ENCODE measurements around the gene KLHDC1.
A peak's percentile ranks its signal among the peaks of the same experiment; 100 is the strongest.
"Not testable (repeated sequence)": the region's sequence is repeated elsewhere in the genome, so short reads cannot be mapped to it uniquely, and the experiment has no call there.

KLHDC1 gene

DNA sequence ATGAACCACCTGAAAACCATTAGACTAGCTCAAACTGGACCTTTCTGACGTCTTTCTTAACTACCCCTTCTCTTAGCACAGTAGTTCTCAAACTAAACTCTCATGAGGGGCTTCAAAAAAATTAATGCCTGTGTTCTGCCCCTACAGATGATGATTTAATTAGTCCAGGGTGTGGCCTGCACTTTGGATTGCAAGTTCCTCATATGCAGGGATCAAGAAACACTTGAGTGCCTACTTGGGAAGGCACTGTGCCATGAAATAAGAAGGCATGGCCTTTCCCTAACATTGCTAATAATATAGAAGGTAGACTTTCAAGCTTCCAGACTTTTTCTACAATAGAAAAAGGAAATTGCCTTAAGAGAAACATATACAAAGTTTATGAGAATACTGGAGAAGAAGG, 52.3 kb downstream of the KLHDC1 start:
- H3K4me3 ChIP-seq (ENCODE audit: low read depth, low read length), result no peak overlapping the region
- TF ChIP-seq, protein P1, sequence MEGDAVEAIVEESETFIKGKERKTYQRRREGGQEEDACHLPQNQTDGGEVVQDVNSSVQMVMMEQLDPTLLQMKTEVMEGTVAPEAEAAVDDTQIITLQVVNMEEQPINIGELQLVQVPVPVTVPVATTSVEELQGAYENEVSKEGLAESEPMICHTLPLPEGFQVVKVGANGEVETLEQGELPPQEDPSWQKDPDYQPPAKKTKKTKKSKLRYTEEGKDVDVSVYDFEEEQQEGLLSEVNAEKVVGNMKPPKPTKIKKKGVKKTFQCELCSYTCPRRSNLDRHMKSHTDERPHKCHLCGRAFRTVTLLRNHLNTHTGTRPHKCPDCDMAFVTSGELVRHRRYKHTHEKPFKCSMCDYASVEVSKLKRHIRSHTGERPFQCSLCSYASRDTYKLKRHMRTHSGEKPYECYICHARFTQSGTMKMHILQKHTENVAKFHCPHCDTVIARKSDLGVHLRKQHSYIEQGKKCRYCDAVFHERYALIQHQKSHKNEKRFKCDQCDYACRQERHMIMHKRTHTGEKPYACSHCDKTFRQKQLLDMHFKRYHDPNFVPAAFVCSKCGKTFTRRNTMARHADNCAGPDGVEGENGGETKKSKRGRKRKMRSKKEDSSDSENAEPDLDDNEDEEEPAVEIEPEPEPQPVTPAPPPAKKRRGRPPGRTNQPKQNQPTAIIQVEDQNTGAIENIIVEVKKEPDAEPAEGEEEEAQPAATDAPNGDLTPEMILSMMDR (IDR thresholded peaks at IDR 0.05; ENCODE audit: borderline replicate concordance, insufficient read depth, low read depth, low read length), result no peak

DNA sequence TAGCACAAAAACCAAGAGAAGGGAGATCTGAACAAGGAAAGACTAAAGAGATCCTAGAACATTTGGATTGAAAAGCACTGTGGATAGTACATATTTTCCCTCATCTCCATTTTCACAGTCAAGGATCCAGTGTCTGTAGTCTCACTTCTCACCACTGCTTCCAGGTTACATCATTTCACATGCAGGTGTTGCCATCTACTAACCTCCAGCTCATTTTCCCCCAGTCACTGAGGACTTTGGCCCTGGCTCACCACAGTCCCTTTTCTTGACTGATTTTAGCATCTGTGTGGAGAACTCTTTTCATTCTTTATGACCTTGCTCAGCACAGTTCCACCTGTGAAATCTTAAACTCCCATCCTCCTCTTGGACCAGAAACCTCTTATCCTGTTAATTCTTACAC, 53.6 kb downstream of the KLHDC1 start:
- not testable (repeated sequence) for H3K4me3 ChIP-seq (ENCODE audit: low read depth, low read length)

DNA sequence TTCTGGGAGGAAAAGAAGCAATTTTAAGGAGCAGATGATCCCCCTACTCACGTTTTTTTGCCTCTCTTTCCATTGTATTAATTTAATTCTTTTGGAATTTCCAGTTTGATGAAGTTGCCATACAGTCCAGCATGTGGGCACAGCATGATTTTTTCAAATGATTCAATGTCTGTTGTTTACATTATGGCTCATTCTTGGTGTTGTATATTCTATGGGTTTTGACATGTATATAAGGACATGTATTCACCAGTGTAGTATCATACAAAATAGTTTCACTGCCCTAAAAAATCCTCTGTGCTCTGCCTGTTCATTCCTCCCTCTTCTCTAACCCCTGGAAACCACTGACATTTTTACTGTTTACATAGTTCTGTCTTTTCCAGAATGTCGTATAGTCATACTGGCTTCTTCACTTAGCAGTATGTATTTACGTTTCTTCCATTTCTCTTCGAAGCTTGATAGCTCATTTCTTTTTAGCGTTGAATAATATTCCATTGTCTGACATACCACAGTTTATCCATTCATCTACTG, 61.7 kb downstream of the KLHDC1 start:
- H3K4me3 ChIP-seq (ENCODE audit: low read depth, low read length), result no peak overlapping the region
- TF ChIP-seq, protein P1 (IDR thresholded peaks at IDR 0.05; ENCODE audit: borderline replicate concordance, insufficient read depth, low read depth, low read length), result no peak

DNA sequence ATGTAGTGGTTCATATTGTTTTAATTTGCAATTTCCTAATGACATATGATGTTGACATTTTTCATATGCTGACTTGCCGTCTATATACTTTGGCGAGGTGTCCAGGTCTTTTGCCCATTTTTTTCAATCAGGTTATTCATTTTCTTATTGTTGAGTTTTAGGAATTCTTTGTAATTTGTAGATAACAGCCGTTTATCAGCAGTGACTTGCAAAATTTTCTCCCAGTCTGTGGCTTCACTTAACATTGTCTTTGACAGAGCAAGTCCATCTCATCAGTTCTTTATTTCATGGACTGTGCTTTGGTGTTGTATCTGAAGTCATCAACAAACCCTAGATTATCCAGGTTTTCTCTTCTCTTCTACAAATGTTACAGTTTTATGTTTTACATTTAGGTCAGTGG, 62.5 kb downstream of the KLHDC1 start:
- no peak overlapping the region for H3K4me3 ChIP-seq (ENCODE audit: low read depth, low read length)
- TF ChIP-seq, protein P1 (IDR thresholded peaks at IDR 0.05; ENCODE audit: borderline replicate concordance, insufficient read depth, low read depth, low read length), result no peak

DNA sequence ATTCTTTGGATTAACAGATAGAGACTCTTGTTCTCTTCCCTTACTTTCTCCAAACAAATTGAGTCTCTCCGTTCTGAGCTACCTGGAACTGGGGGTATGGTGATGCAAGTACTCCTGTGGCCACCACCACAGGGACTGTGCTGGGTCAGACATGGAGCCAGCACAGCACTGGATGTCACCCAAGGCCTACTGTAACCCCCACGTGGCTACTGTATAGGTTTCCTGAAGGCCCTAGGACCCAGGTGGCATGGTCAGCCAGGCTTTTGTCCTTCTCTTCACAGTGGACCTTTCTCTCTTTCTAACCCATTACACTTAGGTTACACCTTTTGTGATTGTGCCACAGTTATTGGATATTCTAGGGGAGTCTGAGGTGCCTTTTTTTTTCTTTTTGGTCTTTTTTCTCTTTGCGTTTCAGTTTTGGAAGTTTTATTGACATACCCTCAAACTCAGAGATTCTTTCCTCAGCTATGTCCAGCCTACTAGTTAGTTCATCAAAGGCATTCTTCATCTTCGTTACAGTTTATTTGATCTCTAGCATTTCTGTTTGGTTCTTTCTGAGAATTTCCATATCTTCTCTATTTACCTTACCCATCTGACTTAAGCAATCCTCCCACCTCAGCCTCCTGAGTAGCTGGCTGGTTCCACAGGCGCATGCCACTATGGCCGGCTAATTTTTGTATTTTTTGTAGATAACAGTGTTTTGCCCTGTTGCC, 69.1 kb downstream of the KLHDC1 start:
- H3K4me3 ChIP-seq (ENCODE audit: low read depth, low read length), result no peak overlapping the region
- TF ChIP-seq, protein P1 (IDR thresholded peaks at IDR 0.05; ENCODE audit: borderline replicate concordance, insufficient read depth, low read depth, low read length), result no peak

DNA sequence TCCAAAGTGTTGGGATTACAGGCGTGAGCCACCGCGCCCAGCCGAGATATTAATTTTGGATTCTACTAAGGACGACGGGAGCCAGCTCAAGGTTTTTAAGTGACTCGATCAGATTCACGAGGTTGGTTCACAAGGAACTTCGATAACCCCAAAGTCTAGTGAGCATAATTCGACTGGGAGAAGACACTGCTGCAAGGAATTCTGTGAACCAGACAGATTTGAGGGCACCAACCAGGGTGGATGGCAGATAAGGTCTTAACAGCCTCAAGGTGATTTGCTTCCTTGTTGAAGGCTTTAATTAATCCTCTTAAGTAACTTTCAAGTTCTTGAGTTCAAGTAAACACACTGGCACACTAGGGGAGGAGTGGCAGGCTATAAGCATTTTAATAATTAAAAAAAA, 73.9 kb downstream of the KLHDC1 start:
- no peak overlapping the region for H3K4me3 ChIP-seq (ENCODE audit: low read depth, low read length)
- TF ChIP-seq, protein P1 (IDR thresholded peaks at IDR 0.05; ENCODE audit: borderline replicate concordance, insufficient read depth, low read depth, low read length), result no peak

DNA sequence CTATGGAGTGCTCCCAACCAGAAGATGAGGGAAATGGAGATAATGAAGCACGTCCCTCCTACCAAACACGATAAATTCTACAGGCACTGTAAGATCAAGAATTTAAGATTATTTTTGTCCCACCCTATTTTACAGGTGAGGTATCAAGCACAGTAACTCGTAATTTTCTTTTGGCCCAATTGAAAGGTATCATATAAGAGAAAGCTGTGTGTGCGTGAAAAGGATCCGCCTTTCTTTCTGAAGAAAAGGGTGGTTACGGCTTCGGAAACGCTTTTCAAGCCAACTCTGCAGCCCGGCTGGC, 74.3 kb downstream of the KLHDC1 start:
- peak overlapping the region; percentile 54 for H3K4me3 ChIP-seq (ENCODE audit: low read depth, low read length)
- TF ChIP-seq, protein P1 (IDR thresholded peaks at IDR 0.05; ENCODE audit: borderline replicate concordance, insufficient read depth, low read depth, low read length), result no peak

Measured in GM12875 (cell line).